ENCODE results near the gene CYS1. TPM values are rescaled to one million over a fixed set of nuclear protein-coding genes. Genes with fewer than 3 reads are reported as not detected.

Gene CYS1
- polyA plus RNA-seq, 1 donor from 2014 or later = not detected

DNA sequence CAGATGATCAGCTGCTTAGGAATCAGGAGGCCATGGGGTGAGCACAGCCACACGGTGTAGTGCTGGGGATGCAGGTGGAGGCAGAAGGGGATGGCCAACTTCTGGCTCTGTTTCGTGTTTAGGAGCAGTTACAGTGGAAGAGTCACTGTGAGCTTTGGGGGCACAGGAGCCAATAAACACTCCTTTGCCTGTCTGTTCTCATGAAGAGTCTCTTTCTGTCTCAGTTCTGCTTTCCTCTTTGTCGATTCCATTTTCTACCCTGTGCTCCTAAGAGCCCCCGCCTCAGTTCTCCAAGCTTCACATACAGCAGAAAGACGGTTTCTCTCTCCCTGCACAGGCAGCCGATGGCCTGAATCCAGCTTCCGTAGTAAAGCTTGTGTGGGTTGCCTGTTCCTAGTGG lies 21.3 kb upstream of the CYS1 start:
- TF ChIP-seq SMC3 (conservative IDR thresholded peaks at IDR 0.05; ENCODE audit: poor library complexity) (no peak), EZH2 (IDR thresholded peaks at IDR 0.05; ENCODE audit: borderline replicate concordance, insufficient read depth, low read length, poor library complexity, severe bottlenecking) (no peak), POLR2AphosphoS5 (IDR thresholded peaks at IDR 0.05) (no peak), TAF1 (IDR thresholded peaks at IDR 0.05; ENCODE audit: low read depth) (no peak), RAD21 (conservative IDR thresholded peaks at IDR 0.05) (no peak), EP300 (conservative IDR thresholded peaks at IDR 0.05; ENCODE audit: poor library complexity, severe bottlenecking) (no peak), MXI1 (conservative IDR thresholded peaks at IDR 0.05; ENCODE audit: poor library complexity, severe bottlenecking) (no peak)
- TF ChIP-seq, protein P1, sequence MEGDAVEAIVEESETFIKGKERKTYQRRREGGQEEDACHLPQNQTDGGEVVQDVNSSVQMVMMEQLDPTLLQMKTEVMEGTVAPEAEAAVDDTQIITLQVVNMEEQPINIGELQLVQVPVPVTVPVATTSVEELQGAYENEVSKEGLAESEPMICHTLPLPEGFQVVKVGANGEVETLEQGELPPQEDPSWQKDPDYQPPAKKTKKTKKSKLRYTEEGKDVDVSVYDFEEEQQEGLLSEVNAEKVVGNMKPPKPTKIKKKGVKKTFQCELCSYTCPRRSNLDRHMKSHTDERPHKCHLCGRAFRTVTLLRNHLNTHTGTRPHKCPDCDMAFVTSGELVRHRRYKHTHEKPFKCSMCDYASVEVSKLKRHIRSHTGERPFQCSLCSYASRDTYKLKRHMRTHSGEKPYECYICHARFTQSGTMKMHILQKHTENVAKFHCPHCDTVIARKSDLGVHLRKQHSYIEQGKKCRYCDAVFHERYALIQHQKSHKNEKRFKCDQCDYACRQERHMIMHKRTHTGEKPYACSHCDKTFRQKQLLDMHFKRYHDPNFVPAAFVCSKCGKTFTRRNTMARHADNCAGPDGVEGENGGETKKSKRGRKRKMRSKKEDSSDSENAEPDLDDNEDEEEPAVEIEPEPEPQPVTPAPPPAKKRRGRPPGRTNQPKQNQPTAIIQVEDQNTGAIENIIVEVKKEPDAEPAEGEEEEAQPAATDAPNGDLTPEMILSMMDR (IDR thresholded peaks at IDR 0.05; ENCODE audit: poor library complexity, severe bottlenecking) = no peak
- TF ChIP-seq, protein P2, sequence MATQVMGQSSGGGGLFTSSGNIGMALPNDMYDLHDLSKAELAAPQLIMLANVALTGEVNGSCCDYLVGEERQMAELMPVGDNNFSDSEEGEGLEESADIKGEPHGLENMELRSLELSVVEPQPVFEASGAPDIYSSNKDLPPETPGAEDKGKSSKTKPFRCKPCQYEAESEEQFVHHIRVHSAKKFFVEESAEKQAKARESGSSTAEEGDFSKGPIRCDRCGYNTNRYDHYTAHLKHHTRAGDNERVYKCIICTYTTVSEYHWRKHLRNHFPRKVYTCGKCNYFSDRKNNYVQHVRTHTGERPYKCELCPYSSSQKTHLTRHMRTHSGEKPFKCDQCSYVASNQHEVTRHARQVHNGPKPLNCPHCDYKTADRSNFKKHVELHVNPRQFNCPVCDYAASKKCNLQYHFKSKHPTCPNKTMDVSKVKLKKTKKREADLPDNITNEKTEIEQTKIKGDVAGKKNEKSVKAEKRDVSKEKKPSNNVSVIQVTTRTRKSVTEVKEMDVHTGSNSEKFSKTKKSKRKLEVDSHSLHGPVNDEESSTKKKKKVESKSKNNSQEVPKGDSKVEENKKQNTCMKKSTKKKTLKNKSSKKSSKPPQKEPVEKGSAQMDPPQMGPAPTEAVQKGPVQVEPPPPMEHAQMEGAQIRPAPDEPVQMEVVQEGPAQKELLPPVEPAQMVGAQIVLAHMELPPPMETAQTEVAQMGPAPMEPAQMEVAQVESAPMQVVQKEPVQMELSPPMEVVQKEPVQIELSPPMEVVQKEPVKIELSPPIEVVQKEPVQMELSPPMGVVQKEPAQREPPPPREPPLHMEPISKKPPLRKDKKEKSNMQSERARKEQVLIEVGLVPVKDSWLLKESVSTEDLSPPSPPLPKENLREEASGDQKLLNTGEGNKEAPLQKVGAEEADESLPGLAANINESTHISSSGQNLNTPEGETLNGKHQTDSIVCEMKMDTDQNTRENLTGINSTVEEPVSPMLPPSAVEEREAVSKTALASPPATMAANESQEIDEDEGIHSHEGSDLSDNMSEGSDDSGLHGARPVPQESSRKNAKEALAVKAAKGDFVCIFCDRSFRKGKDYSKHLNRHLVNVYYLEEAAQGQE (IDR thresholded peaks at IDR 0.05; ENCODE audit: borderline replicate concordance) = no peak
- Histone ChIP-seq H3K4me3 (ENCODE audit: low read length) (no peak overlapping the region), H3K79me2 (replicated peaks; ENCODE audit: insufficient read depth, low read length) (no peaks in the 10 kb centered on the region), H3F3A (ENCODE audit: insufficient read depth, low read length, poor library complexity, severe bottlenecking) (no peaks in the 10 kb centered on the region), H3K9ac (ENCODE audit: low read length) (no peak overlapping the region), H3K9me2 (ENCODE audit: insufficient read depth, low read length) (no peaks in the 10 kb centered on the region), H3K9me3 (ENCODE audit: low read length) (no peaks in the 10 kb centered on the region), H3K36me3 (ENCODE audit: insufficient read depth, low read length) (no peaks in the 10 kb centered on the region), H4K20me1 (ENCODE audit: insufficient read depth) (no peaks in the 10 kb centered on the region), H3K27ac (ENCODE audit: low read length) (no peak overlapping the region), H2AFZ (ENCODE audit: low read depth, low read length) (no peak overlapping the region), H3K4me2 (ENCODE audit: low read length) (no peak overlapping the region), H3K27me3 (ENCODE audit: insufficient read depth, low read depth, low read length) (no peaks in the 10 kb centered on the region)

DNA sequence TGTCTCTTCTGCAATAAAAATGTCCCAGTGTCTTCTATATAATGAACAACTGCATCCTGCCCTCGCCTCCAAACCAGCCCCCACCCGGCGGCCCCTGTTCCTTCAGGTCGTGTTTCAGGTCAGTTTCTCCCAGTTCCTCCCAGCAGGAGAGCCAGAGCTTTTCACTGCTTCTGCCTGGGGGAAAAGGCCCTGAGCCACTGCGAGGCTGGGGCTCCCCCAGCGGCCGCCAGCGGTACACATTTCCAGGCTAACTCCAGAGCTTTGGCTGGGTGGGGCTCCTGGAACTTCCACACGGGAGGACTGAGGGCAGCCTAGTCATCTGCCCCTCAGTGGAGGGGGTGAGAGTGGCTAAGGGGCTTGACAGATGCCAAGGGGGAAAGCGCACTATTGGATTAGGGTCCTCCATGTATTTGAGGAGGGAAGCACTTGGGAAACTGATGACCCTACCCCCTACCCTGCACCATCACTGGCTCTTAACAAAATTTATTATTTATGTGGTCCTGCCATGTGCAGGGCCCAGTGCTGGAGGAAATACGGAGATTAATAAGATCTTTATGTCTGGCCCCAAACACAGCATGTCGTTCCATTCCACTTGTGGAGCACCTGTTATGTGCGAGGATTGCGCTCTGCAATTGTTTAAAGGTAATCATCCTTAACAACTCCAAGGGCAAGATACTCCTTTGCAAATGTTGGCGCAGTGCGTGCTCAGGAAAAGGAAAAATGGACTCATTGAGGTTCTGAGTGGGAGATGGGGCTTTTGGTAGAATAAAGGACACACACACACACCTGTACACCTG lies 17.3 kb upstream of the CYS1 start:
- H3K27ac ChIP-seq (ENCODE audit: low read length) = no peak overlapping the region
- H3K79me2 ChIP-seq (replicated peaks; ENCODE audit: insufficient read depth, low read length) = no peaks in the 10 kb centered on the region
- no peak overlapping the region for H2AFZ ChIP-seq (ENCODE audit: low read depth, low read length)
- no peaks in the 10 kb centered on the region for H3K9me2 ChIP-seq (ENCODE audit: insufficient read depth, low read length)
- H3K9ac ChIP-seq (ENCODE audit: low read length) = no peak overlapping the region
- H3K4me2 ChIP-seq (ENCODE audit: low read length) = no peak overlapping the region
- no peaks in the 10 kb centered on the region for H4K20me1 ChIP-seq (ENCODE audit: insufficient read depth)
- peak; percentile 48 for TF ChIP-seq SMC3 (conservative IDR thresholded peaks at IDR 0.05; ENCODE audit: poor library complexity)
- no peak for TF ChIP-seq EZH2 (IDR thresholded peaks at IDR 0.05; ENCODE audit: borderline replicate concordance, insufficient read depth, low read length, poor library complexity, severe bottlenecking)
- TF ChIP-seq, protein P1 (IDR thresholded peaks at IDR 0.05; ENCODE audit: poor library complexity, severe bottlenecking) = peak; percentile 82
- TF ChIP-seq EP300 (conservative IDR thresholded peaks at IDR 0.05; ENCODE audit: poor library complexity, severe bottlenecking) = no peak
- TF ChIP-seq, protein P2 (IDR thresholded peaks at IDR 0.05; ENCODE audit: borderline replicate concordance) = no peak
- TF ChIP-seq POLR2AphosphoS5 (IDR thresholded peaks at IDR 0.05) = no peak
- peak; percentile 66 for TF ChIP-seq RAD21 (conservative IDR thresholded peaks at IDR 0.05)
- no peak for TF ChIP-seq MXI1 (conservative IDR thresholded peaks at IDR 0.05; ENCODE audit: poor library complexity, severe bottlenecking)
- no peak for TF ChIP-seq TAF1 (IDR thresholded peaks at IDR 0.05; ENCODE audit: low read depth)
- H3K27me3 ChIP-seq (ENCODE audit: insufficient read depth, low read depth, low read length) = no peaks in the 10 kb centered on the region
- H3K9me3 ChIP-seq (ENCODE audit: low read length) = no peaks in the 10 kb centered on the region
- H3K36me3 ChIP-seq (ENCODE audit: insufficient read depth, low read length) = no peaks in the 10 kb centered on the region
- no peaks in the 10 kb centered on the region for H3F3A ChIP-seq (ENCODE audit: insufficient read depth, low read length, poor library complexity, severe bottlenecking)
- no peak overlapping the region for H3K4me3 ChIP-seq (ENCODE audit: low read length)

Data from neural cell (in vitro differentiated cells).